Prostate gland (tissue), 2 donors: ENCODE data around the gene AP2B1. TPM values are rescaled to one million over a fixed set of nuclear protein-coding genes. Genes with fewer than 3 reads are reported as not detected.
"Not testable (repeated sequence)": the region's sequence is repeated elsewhere in the genome, so short reads cannot be mapped to it uniquely, and the experiment has no call there.

ENCODE experiments used
- DNase-seq: peaks from one replicate; pipeline ENCODE4 v3.0.0-alpha.2; 2019; ENCODE audit warnings: low spot score
- H3K27ac ChIP-seq, 2 donors: fragments of 200-600 bp; sonication (generic); 2 replicates each; pipeline ENCODE4 v1.5.1; 2017 to 2019
- H3K27me3 ChIP-seq: fragments of 200-600 bp; sonication (generic); replicated peaks from 2 replicates; pipeline ENCODE4 v1.5.1; 2019; ENCODE audit not compliant: insufficient read depth
- H3K36me3 ChIP-seq, 2 donors: fragments of 200-600 bp; sonication (generic); 1 replicate in 1 of 2; 2 replicates in 1 of 2; pipeline versions ENCODE4 v1.5.1 to v1.8.1; 2017 to 2019
- H3K4me1 ChIP-seq: fragments of 200-600 bp; sonication (generic); replicated peaks from 2 replicates; pipeline ENCODE4 v1.5.1; 2019
- H3K4me3 ChIP-seq, 2 donors: fragments of 200-600 bp; sonication (generic); 2 replicates each; pipeline ENCODE4 v1.5.1; 2017 to 2019
- H3K9me3 ChIP-seq: fragments of 200-600 bp; sonication (generic); 2 replicates; pipeline ENCODE4 v1.5.1; 2017
- POLR2A ChIP-seq: fragments of 450-650 bp; IDR thresholded peaks from one replicate; pipeline ENCODE4 v1.6.1; 2016; ENCODE audit warnings: antibody characterized with exemption, mild to moderate bottlenecking
- POLR2AphosphoS5 ChIP-seq: sonication (generic); formaldehyde crosslinking; IDR thresholded peaks from one replicate; pipeline ENCODE4 v1.6.1; 2017; ENCODE audit warnings: antibody characterized with exemption
- WGBS: methylation state at CpG from one replicate; pipeline ENCODE4 v1.1.5; 2018; 5-methylcytosine and 5-hydroxymethylcytosine counted together
- intact Hi-C: fragments of 100-400 bp; cut with DNase I; formaldehyde crosslinking; loops from one replicate; pipeline ENCODE4 v1.14.2; 2022
- total RNA-seq, 2 donors: library from RNA; depleted of rRNA; stranded (reverse); fragments of >200 nt; gene quantifications; one replicate each; pipeline ENCODE4 v1.1.0, GENCODE V29; 2016
- TF ChIP-seq, protein P1 (sequence below), 4 experiments: fragments of 200-600 bp in 2 of 4; fragments of 450-650 bp in 2 of 4; sonication (generic) in 2 of 4; IDR thresholded peaks; 1 replicate in 3 of 4; 2 replicates in 1 of 4; pipeline ENCODE4 v1.5.1; 2016 to 2019; ENCODE audit warnings: antibody characterized with exemption in 4 of 4, mild to moderate bottlenecking in 2 of 4, moderate library complexity in 2 of 4

AP2B1 gene
- total RNA-seq, 2 donors from 2014 or later = 66.8 to 92.9 TPM

DNA sequence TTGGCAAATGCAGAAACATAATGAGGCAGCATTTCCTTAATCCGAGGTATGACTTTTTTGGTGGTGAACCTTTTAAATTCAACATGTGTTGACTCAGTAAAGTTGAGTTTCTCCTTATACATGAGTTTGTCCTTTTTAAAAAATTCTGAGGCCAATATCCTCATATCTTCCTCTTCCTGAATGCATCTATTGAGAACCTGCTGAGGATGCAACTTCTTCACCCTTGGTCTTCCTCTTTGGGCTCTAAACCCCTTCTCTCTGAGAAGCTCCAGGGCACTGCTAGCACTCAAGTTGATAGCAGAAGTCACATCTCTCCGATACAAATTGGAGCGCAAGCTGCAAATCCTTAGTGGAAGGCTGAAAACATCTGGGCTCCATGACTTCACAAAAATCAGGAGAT, 29.8 kb upstream of the AP2B1 start:
- intact Hi-C loops = no loop called here
- Histone ChIP-seq H3K36me3 (no peaks in the 10 kb centered on the region), H3K4me3 (no peak overlapping the region), H3K27ac (no peak overlapping the region), H3K4me1 (no peaks in the 10 kb centered on the region), H3K27me3 (no peaks in the 10 kb centered on the region), H3K9me3 (no peaks in the 10 kb centered on the region)
- no peak for DNase-seq
- TF ChIP-seq POLR2A = no peak
- TF ChIP-seq POLR2AphosphoS5 = no peak
- TF ChIP-seq, protein P1, sequence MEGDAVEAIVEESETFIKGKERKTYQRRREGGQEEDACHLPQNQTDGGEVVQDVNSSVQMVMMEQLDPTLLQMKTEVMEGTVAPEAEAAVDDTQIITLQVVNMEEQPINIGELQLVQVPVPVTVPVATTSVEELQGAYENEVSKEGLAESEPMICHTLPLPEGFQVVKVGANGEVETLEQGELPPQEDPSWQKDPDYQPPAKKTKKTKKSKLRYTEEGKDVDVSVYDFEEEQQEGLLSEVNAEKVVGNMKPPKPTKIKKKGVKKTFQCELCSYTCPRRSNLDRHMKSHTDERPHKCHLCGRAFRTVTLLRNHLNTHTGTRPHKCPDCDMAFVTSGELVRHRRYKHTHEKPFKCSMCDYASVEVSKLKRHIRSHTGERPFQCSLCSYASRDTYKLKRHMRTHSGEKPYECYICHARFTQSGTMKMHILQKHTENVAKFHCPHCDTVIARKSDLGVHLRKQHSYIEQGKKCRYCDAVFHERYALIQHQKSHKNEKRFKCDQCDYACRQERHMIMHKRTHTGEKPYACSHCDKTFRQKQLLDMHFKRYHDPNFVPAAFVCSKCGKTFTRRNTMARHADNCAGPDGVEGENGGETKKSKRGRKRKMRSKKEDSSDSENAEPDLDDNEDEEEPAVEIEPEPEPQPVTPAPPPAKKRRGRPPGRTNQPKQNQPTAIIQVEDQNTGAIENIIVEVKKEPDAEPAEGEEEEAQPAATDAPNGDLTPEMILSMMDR (IDR thresholded peaks at IDR 0.05) = no peak
- 87% methylated on average over 3 of the region's 3 CpGs for WGBS

DNA sequence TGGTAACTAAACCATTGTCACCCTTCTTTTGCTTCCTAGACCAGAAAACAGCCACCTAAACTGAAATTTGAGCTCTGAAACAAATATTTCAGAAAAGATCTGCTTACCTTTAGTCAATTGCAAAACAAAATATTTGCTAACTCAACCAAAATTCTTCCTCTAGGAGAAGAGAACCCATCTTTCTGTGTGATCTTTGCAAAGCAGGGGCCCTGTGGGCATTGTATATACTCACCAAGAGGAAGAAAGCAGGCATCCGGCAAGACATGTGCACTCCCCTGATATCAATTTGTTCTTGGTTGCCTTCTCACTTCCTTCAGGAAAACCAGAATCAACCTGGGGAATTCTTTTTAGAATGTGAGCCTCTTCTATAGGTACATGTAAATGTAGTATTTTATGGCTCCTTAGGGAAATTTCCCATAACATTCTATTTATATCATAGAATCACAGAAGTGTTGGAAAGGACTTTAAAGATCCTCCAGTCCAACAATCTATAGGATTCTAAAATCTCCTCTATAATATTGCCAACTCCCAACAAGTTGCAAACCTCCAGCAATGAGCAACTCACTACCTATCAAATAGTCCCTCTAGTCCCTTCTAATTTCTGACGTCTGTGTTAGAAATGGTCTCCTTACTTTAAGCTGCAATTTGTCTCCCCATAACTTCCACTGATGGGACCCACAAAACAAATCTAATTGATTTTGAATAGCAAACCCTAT, 27.5 kb upstream of the AP2B1 start:
- Histone ChIP-seq H3K4me1 (no peaks in the 10 kb centered on the region), H3K9me3 (no peaks in the 10 kb centered on the region), H3K4me3 (no peak overlapping the region), H3K27ac (no peak overlapping the region), H3K27me3 (no peaks in the 10 kb centered on the region), H3K36me3 (no peaks in the 10 kb centered on the region)
- 72% methylated on average over 2 of the region's 2 CpGs for WGBS
- no peak for DNase-seq
- intact Hi-C loops = loop anchor here (10.0 kb wide), 1 partner anchor 595 kb away; the partner anchor contains the start of genes CCT6B and ZNF830
- no peak for TF ChIP-seq POLR2AphosphoS5
- TF ChIP-seq, protein P1 (IDR thresholded peaks at IDR 0.05) = no peak
- TF ChIP-seq POLR2A = no peak

DNA sequence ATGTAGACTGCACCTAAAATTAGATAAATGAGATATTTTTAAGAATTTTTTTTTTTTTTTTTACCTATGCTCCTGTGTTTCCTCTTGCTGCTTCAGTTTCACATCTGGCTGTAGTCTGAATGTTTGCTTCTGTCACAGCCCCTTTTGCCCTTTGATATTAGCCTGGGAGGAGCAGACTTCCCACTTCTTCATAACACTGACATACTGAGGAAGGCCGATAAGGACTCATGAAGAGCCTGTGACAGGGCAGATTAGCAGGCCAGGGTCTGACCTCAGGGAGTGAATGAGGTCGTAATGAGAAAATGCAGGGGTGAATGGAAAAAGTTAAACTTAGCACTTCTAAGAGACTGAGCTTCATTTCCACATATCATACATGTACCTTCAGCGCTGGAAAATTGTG, 26.4 kb upstream of the AP2B1 start, which contains the start of gene SLFN14:
SLFN14 (minus strand) TSS at position 117 of the 400 bp plus-strand sequence. CDS start 2,757 bp downstream, outside the sequence.
- TF ChIP-seq, protein P1 (IDR thresholded peaks at IDR 0.05) = no peak
- no peak for TF ChIP-seq POLR2AphosphoS5
- TF ChIP-seq POLR2A = no peak
- DNase-seq = no peak
- no peaks in the 10 kb centered on the region for H3K27me3 ChIP-seq
- no peak within 1 kb of the TSS for H3K4me3 ChIP-seq
- no peak within 1 kb of the TSS for H3K27ac ChIP-seq
- H3K36me3 ChIP-seq = no peaks in the 10 kb centered on the region
- H3K9me3 ChIP-seq = no peaks in the 10 kb centered on the region
- 64% methylated on average over 3 of the region's 3 CpGs for WGBS
- H3K4me1 ChIP-seq = no peaks in the 10 kb centered on the region
- intact Hi-C loops = loop anchor here (10.0 kb wide), 1 partner anchor 596 kb away; the partner anchor contains the start of genes CCT6B and ZNF830

DNA sequence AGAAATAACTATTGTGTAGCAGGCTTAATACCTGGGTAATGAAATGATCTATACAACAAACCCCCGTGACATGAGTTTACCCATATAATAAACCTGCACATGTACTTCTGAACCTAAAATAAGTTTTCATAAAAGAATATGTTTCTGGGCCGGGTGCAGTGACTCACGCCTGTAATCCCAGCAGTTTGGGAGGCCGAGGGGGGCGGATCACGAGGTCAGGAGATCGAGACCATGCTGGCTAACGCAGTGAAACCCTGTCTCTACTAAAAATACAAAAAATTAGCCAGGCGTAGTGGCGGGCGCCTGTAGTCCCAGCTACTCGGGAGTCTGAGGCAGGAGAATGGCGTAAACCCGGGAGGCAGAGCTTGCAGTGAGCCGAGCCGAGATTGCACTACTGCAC, 23.9 kb upstream of the AP2B1 start:
- DNase-seq, H3K4me3 ChIP-seq, H3K27me3 ChIP-seq, H3K36me3 ChIP-seq, H3K4me1 ChIP-seq, H3K27ac ChIP-seq, H3K9me3 ChIP-seq: not testable (repeated sequence)
- intact Hi-C loops = loop anchor here (10.0 kb wide), 1 partner anchor 598 kb away; the partner anchor contains the start of genes CCT6B and ZNF830
- 79% methylated on average over 16 of the region's 16 CpGs for WGBS

DNA sequence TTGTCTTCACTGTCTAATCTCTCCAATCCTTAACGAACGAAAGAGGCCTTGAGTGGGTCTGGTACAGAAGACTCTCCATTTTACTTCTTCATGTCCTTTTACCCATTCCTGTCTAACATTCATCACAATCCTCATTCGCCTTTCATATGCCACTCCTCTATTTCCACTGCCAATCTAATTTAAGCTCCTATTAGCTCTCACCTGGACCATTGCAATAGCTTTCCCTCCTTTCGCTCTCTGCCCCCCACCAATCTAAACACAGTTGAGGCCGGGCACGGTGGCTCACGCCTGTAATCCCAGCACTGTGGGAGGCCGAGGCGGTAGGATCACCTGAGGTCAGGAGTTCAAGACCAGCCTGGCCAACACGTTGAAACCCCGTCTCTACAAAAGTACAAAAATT, 20.2 kb upstream of the AP2B1 start:
- H3K27ac ChIP-seq = no peak overlapping the region
- peaks cover 11% of the 10 kb centered on the region for H3K4me1 ChIP-seq
- intact Hi-C loops = loop anchor here (10.0 kb wide), 1 partner anchor 602 kb away; the partner anchor contains the start of genes CCT6B and ZNF830
- DNase-seq = no peak
- H3K27me3 ChIP-seq = no peaks in the 10 kb centered on the region
- TF ChIP-seq, protein P1 (IDR thresholded peaks at IDR 0.05) = no peak
- TF ChIP-seq POLR2AphosphoS5 (no peak), POLR2A (no peak)
- H3K36me3 ChIP-seq = no peaks in the 10 kb centered on the region
- WGBS = 68% methylated on average over 11 of the region's 11 CpGs
- no peaks in the 10 kb centered on the region for H3K9me3 ChIP-seq
- no peak overlapping the region for H3K4me3 ChIP-seq
